Eye (tissue), 1 donor: ENCODE results near the gene CES4A.
"Not testable (repeated sequence)": the region's sequence is repeated elsewhere in the genome, so short reads cannot be mapped to it uniquely, and the experiment has no call there.

ENCODE experiments used
- DNase-seq: peaks from one replicate; pipeline ENCODE4 v3.0.0-alpha.2; 2015

Gene CES4A

DNA sequence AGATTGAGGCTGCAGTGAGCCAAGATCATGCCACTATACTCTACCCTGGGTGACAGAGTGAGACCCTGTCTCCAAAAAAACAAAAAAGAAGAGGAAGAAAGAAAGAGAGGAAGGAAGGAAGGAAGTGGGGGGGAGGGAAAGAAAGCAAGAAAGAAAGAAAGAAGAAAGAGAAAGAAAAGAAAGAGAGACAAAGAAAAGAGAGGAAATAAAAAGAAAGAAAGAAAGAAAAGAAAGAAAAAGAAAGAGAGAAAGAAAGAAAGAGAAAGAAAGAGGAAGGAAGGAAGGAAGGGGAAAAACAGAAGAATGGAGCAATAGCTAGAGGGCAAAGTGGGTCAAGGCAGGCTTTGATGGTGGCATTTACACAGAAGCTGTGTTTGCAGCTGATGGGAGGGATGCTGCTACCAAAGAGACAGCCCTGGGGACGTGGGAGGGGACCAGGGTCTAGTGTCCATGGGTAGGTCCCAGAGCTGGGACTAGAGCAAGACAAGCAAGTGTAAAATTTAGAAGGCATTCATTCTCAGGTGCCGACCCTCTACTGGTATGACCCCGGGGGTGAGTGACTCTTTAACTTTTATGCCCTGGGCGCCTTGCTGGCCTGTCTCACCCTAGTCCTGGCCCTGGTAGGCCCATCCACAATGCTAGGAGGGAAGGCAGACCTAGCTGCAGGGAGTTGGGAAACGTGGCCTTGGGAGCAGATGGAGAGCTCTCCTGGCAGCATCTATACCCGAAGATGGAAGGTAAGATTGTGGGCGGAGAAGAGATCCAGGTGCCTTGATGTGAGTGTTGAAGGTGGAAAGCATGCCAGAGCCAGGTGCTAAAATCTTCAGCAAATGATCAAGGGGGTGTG lies 29.3 kb upstream of the CES4A start:
- no peak for DNase-seq

DNA sequence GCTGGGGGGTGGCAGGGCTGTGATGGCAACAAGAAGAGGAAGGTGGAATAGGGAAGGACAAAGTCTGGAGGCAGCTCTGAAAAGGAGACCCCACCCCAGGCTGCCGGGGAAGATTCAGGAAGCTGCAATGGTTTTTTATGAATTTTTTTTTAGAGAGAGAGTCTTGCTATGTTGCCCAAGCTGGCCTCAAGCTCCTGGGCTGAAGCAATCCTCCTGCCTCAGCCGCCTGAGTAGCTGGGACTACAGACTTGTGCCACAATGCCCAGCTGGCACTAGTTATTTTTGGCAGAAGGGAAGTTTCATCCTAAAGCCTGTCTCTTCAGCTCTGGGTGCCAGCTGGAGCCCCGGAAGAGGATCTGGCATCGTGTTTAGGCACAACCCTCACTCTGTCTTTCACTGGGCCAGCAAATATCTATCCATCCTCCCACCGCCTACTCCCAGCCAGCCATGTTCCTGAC lies 28.7 kb upstream of the CES4A start:
- DNase-seq, result no peak

DNA sequence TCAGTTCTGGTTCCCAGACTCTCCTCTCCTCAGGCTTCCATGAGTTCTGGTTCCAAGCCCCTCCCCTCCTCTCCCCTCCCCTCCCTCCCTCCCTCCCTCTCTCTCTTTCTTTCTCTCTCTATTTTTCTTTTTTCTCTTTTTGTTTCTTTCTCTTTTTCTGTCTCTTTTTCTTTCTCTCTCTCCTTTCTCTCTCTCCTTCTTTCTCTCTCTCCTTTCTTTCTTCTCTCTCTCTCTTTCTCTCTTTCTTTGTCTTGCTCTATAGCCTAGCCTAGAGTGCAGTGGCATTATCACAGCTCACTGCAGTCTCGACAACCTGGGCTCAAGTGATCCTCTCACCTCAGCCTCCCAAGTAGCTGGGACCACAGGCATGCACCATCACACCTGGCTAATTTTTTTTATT lies 28.1 kb upstream of the CES4A start:
- no peak for DNase-seq

DNA sequence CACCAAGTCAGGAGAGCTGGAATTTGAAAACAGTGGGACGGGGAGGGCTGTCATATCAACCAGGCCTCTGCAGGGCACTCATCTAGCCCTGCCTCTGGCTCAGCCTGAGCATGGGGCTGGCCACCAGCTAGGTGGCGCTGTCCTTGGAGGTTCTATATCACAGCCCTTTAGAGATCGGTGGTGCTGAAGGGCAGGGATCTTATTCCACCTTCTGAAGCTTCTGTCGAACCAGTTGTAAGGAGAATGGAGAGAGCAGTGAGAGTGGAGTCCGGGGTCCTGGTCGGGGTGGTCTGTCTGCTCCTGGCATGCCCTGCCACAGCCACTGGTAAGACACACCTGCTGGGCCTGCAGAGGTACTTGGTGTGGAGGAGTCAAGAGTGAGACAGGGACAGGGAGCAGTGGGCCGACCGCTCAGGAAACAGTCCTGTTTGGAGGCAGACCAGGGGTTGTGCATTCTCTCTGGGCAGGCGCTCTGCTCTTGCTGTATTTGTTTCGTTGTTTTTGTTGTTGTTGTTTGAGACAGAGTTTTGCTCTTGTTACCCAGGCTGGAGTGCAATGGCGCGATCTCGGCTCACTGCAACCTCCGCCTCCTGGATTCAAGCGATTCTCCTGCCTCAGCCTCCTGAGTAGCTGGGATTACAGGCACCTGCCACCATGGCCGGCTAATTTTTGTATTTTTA lies 27.2 kb upstream of the CES4A start, which contains the start of gene CES3:
CES3 (plus strand) TSS at position 202 of the 680 bp plus-strand sequence; CDS start at position 244, 42 bp downstream.
- peak; percentile 80 for DNase-seq

DNA sequence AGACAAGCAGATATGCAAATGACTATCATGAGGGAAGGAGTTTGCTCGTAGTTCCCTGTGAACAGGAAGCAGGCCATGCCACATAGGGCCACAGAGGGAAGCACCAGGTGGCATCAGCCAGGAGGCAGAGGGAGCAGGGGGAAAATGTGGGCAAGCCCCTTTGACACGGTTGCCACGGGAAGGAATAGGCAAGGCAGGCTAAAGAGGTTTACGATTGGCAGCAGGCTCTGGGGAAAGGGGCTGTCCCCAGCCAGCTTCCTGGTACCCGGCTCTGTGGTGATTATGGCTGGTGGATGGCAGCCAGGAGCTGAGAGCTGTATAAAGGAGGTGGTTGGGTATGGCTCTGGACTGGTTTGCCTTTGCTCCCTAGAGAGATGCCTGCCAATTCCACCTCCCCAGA lies 26.5 kb upstream of the CES4A start:
- no peak for DNase-seq

DNA sequence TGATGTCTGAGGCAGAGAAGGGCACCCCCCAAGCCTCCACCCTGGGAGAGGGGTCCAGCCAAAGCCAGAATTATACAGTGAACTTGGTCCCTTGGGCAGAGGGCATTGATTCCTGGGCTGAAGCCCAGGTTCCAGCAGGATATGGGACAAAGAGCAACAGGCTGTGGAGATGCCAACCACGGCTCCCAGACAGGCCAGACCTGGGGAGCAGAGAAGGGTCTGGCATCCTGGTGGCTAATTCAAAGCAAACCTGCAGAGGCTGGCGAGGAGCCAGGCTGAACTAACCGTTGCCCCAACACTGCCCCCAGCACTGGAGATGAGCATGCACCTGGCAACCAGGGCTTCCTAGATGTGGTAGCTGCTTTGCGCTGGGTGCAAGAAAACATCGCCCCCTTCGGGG lies 24.3 kb upstream of the CES4A start:
- no peak for DNase-seq

DNA sequence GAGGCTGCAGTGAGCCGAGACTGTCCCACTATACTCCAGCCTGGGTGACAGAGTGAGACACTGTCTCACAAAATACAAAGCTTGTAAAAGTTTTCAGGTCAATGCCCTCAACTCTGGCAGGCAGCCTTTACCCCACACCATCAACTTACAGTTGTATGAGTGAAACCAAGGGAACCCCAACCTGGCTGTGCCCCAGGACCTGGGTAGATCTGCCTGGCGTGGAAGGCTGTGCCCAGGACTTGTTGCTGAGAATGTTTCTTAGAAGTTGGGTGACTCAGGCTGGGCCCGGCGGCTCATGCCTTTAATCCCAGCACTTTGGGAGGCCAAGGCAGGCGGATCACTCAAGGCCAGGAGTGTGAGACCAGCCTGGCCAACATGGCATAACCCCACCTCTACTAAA lies 19.5 kb upstream of the CES4A start:
- no peak for DNase-seq

DNA sequence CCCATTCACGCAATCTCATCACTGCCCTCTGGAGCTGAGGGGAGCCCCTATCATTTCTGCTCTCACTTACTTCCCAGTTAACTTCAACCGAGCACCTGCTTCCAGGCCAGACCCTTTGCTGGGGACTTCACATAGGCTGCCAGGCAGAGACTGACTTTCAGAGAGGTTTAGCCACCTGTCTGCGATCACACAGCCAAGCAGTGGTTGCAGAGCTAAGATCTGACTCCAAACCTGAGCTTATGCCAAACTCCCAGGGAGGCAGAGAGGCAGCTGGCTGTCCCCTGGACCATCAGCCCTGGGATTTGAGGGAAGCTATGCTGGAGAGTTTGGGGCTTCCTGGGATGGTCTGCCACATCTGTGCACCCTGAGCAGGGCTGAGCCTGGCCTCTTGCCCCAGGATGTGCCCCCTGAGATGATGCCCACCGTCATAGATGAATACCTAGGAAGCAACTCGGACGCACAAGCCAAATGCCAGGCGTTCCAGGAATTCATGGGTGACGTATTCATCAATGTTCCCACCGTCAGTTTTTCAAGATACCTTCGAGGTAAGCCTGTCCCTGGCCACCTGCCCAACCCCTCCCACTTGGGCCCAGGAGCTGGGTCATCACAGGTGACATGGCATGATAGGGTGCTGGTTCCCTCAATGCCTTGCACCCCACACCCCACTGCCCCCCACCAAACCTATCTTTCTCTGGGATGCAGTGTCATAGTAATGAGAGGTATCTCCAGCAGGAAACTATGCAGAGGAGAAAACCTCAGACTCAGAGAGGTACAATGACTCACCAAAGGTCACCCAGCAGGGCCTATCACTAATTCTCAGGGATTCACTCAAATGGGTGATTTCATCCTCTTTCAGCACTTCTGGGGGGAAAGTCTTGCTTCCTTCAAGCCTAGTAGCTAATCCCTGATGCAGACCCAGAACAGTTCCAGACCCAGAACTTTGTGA lies 17.3 kb upstream of the CES4A start:
- no peak for DNase-seq

DNA sequence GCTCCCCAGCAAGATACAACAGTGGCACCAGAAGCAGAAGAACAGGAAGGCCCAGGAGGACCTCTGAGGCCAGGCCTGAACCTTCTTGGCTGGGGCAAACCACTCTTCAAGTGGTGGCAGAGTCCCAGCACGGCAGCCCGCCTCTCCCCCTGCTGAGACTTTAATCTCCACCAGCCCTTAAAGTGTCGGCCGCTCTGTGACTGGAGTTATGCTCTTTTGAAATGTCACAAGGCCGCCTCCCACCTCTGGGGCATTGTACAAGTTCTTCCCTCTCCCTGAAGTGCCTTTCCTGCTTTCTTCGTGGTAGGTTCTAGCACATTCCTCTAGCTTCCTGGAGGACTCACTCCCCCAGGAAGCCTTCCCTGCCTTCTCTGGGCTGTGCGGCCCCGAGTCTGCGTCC lies 15.4 kb upstream of the CES4A start:
- DNase-seq, result no peak

DNA sequence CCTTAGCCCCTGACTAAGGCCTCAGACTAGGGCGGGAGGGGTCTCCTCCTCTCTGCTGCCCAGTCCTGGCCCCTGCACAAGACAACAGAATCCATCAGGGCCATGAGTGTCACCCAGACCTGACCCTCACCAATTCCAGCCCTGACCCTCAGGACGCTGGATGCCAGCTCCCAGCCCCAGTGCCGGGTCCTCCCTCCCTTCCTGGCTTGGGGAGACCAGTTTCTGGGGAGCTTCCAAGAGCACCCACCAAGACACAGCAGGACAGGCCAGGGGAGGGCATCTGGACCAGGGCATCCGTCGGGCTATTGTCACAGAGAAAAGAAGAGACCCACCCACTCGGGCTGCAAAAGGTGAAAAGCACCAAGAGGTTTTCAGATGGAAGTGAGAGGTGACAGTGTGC lies 14.7 kb upstream of the CES4A start:
- no peak for DNase-seq

DNA sequence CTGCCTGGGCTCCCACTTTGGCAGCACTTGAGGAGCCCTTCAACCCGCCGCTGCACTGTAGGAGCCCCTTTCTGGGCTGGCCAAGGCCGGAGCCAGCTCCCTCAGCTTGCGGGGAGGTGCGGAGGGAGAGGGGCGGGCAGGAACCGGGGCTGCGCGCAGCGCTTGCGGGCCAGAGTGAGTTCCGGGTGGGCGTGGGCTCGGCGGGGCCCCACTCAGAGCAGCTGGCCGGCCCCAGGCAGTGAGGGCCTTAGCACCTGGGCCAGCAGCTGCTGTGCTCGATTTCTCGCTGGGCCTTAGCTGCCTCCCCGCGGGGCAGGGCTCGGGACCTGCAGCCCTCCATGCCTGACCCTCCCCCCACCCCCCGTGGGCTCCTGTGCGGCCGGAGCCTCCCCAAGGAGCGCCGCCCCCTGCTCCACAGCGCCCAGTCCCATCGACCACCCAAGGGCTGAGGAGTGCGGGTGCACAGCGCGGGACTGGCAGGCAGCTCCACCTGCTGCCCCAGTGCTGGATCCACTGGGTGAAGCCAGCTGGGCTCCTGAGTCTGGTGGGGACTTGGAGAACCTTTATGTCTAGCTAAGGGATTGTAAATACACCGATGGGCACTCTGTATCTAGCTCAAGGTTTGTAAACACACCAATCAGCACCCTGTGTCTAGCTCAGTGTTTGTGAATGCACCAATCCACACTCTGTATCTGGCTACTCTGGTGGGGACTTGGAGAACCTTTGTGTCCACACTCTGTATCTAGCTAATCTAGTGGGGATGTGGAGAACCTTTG lies 14.0 kb upstream of the CES4A start:
- not testable (repeated sequence) for DNase-seq

DNA sequence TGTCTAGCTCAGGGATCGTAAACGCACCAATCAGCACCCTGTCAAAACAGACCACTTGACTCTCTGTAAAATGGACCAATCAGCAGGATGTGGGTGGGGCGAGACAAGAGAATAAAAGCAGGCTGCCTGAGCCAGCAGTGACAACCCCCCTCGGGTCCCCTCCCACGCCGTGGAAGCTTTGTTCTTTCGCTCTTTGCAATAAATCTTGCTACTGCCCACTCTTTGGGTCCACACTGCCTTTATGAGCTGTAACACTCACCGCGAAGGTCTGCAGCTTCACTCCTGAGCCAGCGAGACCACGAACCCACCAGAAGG lies 13.5 kb upstream of the CES4A start:
- DNase-seq, result not testable (repeated sequence)

DNA sequence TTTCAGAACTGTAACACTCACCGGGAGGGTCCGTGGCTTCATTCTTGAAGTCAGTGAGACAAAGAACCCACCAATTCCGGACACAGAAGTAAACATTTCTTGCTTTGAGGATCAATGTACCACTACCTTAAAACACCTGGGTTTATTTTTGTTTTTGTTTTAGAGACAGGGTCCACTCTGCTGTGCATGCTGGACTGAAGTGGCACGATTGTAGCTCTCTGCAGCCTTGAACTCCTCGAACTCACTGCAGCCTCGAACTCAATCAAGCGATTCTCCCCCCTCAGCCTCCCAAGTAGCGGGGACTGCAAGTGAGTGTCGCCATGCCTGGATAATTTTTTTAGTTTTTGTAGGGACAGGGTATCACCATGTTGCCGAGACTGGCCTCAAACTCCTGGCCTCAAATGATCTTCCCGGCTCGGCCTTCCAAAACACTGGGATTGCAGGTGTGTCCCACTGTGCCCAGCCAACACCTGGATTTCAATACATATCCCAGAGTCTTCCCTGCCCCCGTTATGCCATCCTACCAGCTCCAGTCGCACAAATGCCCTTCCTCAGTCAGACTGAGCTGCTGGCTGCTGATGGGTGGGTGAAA lies 13.0 kb upstream of the CES4A start:
- no peak for DNase-seq

DNA sequence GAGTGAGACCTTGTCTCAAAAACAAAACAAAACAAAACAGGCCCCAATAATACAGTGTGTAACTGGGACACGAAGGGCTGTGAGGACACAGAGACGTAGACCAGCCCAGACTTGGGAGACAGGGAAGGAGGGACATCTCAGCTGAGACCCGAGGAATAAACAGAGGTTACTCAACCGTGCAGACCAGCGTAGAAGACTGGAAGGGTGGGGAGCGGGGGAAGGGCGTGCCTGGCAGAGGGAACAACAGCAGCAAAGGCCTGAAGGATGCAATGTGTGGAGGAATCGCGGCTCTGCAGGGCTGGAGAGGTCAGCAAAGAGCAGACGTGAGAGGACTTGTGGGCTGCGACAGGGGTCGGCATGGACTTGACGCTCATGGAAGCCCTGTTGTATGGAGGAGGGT lies 11.6 kb upstream of the CES4A start:
- peak; percentile 58 for DNase-seq

DNA sequence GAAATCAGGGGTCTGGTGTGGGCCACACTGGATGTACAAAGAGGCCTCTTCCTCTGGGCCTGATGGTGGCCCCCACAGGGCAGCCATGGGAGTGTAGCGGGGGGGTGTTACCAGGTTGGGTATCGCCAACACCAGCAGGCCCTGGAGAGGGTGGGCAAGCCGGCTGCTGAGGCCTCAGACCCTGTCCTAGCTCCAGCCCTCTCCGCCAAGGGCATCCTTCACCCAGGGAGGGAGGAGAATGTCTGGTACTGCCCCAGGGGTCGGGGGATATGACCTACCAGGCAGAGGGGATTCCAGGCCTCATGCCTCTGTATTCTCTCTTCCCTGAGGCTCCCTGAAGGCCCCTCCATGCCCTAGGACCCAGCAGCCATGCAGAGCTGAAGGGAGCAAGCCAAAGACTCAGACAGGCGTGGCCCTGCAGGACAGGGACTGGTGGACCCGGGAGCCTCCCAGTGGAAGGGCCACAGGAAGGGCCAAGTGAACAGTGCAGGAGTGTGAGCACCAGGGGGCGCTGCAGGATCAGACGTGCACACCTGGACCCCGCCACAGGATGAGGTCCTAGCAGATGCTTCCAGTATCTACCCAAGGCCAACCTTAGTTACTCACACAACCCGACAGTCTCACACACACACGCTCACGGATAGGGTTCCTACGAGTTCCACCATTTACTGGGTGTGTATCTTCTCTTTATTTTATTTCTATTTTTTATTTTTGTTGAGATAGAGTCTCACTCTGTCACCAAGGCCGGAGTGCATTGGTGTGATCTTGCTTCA lies 10.9 kb upstream of the CES4A start:
- peak; percentile 92 for DNase-seq

DNA sequence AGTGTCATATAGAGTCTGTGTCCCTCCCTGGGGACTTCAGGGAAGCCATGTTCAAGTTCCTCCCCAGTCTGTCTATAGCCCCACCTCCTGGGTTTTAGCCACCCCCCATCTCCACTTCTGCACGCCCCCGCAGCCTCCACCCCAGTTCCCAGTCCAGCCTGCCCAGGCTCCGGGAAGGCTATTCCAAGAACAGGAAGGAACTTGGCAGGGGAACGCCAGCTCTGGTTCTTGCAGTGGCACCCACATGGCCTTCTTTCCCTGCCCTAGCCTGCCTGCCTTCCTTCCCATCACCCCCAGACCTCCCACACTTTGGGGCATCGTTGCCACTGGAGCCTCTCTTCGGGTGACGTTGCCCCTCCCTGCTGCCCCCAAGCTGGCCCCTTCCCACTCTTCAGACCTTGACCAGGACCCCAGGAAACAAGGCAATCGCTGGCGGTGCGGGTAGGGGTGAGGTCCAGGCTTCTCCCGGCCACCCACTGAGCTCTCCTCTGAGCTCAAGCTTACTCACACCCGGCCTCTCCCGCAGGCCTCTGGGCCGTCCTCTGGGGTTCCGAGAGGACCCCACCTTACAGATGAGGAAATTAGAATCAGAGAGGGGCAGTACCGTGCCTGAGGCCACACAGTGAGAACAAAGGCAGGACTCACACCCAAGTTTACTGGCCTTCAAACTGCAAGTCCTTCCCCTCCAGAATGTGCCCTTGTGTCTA lies 9.2 kb upstream of the CES4A start:
- no peak for DNase-seq

DNA sequence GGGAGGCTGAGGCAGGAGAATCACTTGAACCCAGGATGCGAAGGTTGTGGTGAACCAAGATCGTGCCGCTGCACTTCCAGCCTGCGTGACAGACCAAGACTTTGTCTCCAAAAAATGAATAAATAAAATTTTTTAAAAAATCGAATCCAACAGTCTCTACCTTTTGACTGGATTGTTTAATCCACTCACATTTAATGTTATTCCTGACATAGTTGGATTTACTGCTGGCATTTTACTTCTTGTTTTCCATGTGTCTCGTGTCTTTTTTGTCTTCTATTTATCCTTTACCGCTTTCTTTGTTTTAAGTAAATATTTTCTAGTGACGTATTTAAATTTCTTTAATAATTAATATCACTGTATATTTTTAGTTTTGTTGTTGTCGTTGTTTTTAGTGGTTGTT lies 5.4 kb upstream of the CES4A start:
- DNase-seq, result no peak

DNA sequence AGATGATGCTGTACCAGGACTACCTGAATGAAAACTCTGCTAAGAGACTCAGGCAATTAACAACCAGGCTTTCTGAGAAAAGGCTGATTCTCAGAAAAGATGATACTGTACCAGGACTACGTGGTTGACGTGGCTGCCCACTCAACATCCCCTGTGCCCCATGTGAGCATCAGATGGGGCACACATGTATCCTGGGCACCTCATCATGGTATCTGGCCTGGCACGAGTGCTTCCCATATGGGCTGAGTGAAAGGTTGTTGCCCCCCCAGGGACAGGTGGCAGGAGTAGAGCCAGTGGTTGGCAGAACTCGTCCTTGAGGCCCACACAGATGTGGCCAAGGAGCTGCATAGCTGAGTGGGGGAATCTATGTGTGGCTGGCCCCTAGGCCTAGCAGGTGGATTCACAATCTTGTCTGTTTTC lies 3.5 kb upstream of the CES4A start:
- no peak for DNase-seq

DNA sequence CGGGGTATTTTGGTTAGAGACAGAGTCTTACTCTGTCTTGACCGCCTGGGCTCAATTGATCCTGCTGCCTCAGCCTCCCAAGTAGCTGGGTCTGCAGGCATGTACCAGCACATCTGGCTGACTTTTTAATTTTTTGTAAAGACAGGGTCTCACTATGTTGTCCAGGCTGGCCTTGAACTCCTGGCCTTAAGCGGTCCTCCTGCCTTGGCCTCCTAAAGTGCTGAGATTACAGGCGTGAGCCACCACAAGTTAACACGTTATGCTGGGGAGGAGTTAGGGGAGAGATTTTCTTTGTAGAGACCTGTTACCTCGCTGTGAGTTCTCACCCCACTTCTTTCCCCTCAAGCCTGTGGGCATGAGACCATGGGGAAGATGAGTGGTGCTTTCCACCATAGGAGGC lies 1.8 kb upstream of the CES4A start:
- no peak for DNase-seq

DNA sequence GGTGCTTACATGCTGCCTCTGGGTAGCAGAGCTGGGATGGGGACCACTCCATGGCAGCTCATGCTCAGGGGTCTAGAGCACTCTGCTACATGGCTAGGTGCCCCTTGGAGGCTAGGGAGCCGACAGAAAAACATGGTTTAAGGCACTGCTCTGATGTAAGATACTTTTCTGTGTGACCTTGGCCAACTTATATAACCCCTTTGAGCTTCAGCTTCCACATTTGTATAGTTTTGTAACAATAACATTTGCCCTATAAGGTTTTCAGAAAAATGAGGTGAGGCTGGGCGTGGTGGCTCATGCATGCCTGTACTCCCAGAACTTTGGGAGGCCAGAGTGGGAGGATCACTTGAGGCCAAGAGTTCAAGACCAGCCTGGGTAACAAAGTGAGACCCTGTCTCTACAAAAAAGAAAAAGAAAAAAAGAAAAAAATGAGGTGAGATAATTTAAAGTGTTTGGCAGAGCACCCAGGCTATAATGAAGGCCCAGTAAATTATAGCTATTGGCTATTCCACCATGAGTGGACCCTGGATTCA lies 3.2 kb downstream of the CES4A start:
- DNase-seq, result no peak
